SH-SY5Y (cell line): Measurements from ENCODE around the gene ABLIM2.

Experiments used
- GATA2 ChIP-seq: IDR thresholded peaks from 2 replicates; pipeline ENCODE4 v1.6.1; 2011; ENCODE audit warnings: mild to moderate bottlenecking, low read depth, low read length
- GATA3 ChIP-seq: IDR thresholded peaks from 2 replicates; pipeline ENCODE4 v1.6.1; 2011; ENCODE audit warnings: low read depth, mild to moderate bottlenecking, low read length, moderate library complexity

DNA sequence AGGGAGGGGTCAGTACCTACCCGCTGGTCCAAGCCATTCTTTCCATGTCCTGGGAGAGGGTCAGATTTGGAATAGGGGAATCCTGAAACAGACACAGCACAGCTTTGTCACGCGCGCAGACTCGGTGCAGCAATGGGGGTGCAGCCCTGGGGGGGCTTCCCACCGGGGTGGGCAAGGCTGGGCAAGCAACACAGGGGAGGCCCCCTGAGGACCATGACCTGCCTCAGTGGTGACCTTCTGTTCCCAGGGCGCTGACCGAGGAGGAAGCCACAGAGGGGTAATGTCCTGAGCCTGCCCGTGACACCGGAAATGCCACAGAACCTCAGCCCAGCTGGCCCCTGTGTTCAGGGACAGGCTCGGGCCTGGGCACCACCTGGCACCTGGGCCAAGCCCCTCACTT lies 165.8 kb downstream of the ABLIM2 start:
- TF ChIP-seq GATA3, result no peak
- TF ChIP-seq GATA2, result no peak
